Caco-2 (cell line): ENCODE results near the gene AK5. TPM values are rescaled to one million over a fixed set of nuclear protein-coding genes. Genes with fewer than 3 reads are reported as not detected.

Source experiments
- BruUV-seq: library from RNA; stranded (reverse); fragments of 400-500 nt; replicated peaks from 2 replicates; lab custom pipeline; 2021; lab: Mats Ljungman, UMichigan
- CTCF ChIA-PET: fragments of 300-600 bp; sonication (Branson Sonifier 250); formaldehyde crosslinking; loops from one replicate; lab custom pipeline; 2022; ENCODE audit warnings: antibody characterized with exemption; lab: Charles Lee
- POLR2A ChIA-PET: fragments of 300-600 bp; sonication (Branson Sonifier 250); formaldehyde crosslinking; loops from one replicate; lab custom pipeline; 2022; ENCODE audit warnings: antibody characterized with exemption; lab: Charles Lee
- DNase-seq, 2 experiments: peaks; one replicate each; pipeline versions ENCODE4 v3.0.0 to v3.0.0-alpha.2; 2020 to 2022
- H3K27me3 ChIP-seq: replicated peaks from 2 replicates; pipeline ENCODE4 v1.6.0; 2011; ENCODE audit warnings: low read length; ENCODE audit not compliant: control insufficient read depth, insufficient read depth
- H3K36me3 ChIP-seq: 2 replicates; pipeline ENCODE4 v1.5.1; 2011; ENCODE audit warnings: low read length; ENCODE audit not compliant: control insufficient read depth, insufficient read depth
- H3K4me1 ChIP-seq: fragments of 250-450 bp; sonication (Bioruptor Pico); 2 replicates; pipeline ENCODE4 v1.5.1; 2020; ENCODE audit warnings: mild to moderate bottlenecking
- H3K4me3 ChIP-seq: 2 replicates; pipeline ENCODE4 v1.5.1; 2011; ENCODE audit warnings: low read depth, mild to moderate bottlenecking, control low read depth, low read length
- H3K9me3 ChIP-seq: fragments of 250-450 bp; sonication (Bioruptor Pico); 2 replicates; pipeline ENCODE4 v1.5.1; 2020; ENCODE audit warnings: mild to moderate bottlenecking, moderate library complexity
- H3K27ac Mint-ChIP-seq: one replicate; pipeline ENCODE4 v1.8.0; 2022; ENCODE audit warnings: mixed read lengths; ENCODE audit not compliant: unreplicated experiment
- H3K27me3 Mint-ChIP-seq: one replicate; pipeline ENCODE4 v1.8.0; 2022; ENCODE audit warnings: mixed read lengths; ENCODE audit not compliant: insufficient read depth, unreplicated experiment
- H3K36me3 Mint-ChIP-seq: one replicate; pipeline ENCODE4 v1.8.0; 2022; ENCODE audit warnings: mild to moderate bottlenecking, mixed read lengths; ENCODE audit not compliant: insufficient read depth, unreplicated experiment
- H3K4me1 Mint-ChIP-seq: one replicate; pipeline ENCODE4 v1.8.0; 2022; ENCODE audit warnings: low read depth, mixed read lengths; ENCODE audit not compliant: unreplicated experiment
- H3K4me3 Mint-ChIP-seq: one replicate; pipeline ENCODE4 v1.8.0; 2022; ENCODE audit warnings: mild to moderate bottlenecking, moderate library complexity, mixed read lengths; ENCODE audit not compliant: unreplicated experiment
- H3K9me3 Mint-ChIP-seq: one replicate; pipeline ENCODE4 v1.8.0; 2022; ENCODE audit warnings: mixed read lengths; ENCODE audit not compliant: unreplicated experiment
- CTCF ChIP-seq, 2 experiments: fragments of 200-600 bp in 1 of 2; IDR thresholded peaks; 1 replicate in 1 of 2; 2 replicates in 1 of 2; pipeline versions ENCODE4 v1.5.1 to v1.8.0; 2011 to 2022; ENCODE audit warnings: antibody characterized with exemption in 1 of 2, control low read depth in 1 of 2, inconsistent platforms in 1 of 2, low read depth in 1 of 2, low read length in 1 of 2, mild to moderate bottlenecking in 1 of 2, moderate library complexity in 1 of 2; ENCODE audit not compliant: insufficient read depth in 1 of 2, severe bottlenecking in 1 of 2, unreplicated experiment in 1 of 2
- intact Hi-C: fragments of 100-400 bp; cut with micrococcal nuclease; formaldehyde crosslinking; loops from one replicate; pipeline ENCODE4 v1.10.0; 2022; ENCODE audit not compliant: unreplicated experiment
- total RNA-seq: library from RNA; stranded (reverse); gene quantifications from 2 replicates; pipeline ENCODE4 v1.2.3, GENCODE V29; 2022

Gene AK5
- total RNA-seq, 1 experiment from 2014 or later = not detected

GRCh38 chr1:77263708-77264107 is 18.1 kb upstream of the AK5 start:
- Mint-ChIP-seq H3K36me3 (no peaks in the 10 kb centered on the region), H3K4me3 (no peak overlapping the region), H3K27ac (no peak overlapping the region), H3K9me3 (peaks cover 9% of the 10 kb centered on the region), H3K27me3 (peaks cover 9% of the 10 kb centered on the region), H3K4me1 (peaks cover 7% of the 10 kb centered on the region)
- Histone ChIP-seq H3K27me3 (no peaks in the 10 kb centered on the region), H3K4me1 (no peaks in the 10 kb centered on the region), H3K4me3 (no peak overlapping the region), H3K9me3 (no peaks in the 10 kb centered on the region), H3K36me3 (no peaks in the 10 kb centered on the region)
- intact Hi-C loops = no loop called here
- no peak for TF ChIP-seq CTCF (IDR thresholded peaks at IDR 0.05; ENCODE audit: insufficient read depth in 1 of 2, low read depth in 1 of 2, low read length in 1 of 2, severe bottlenecking in 1 of 2, unreplicated experiment in 1 of 2)
- CTCF ChIA-PET = no interaction called here
- no peak for DNase-seq
- BruUV-seq = no TSS peak
- POLR2A ChIA-PET = no interaction called here

DNA sequence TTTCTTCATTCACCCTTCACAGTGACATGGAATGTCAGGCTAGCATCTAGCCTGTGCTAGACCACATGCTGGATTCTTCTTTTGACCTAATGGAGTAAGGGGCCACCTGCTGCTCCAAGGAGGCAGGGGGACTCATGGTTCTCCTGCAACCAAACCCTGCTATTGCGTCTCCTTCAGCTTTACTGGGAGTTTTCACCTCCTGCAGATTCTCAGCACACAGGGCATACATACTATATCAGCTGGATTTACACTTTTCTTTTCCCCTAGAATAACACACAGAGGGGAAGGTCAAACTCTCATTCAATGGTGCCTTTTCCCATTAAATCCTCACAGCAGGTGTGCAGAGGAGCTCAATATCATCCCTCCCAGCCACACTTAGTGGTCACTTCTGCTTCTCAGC is 16.6 kb upstream of the AK5 start:
- no peak for DNase-seq
- no peaks in the 10 kb centered on the region for H3K9me3 ChIP-seq
- H3K27me3 Mint-ChIP-seq = peaks cover 5% of the 10 kb centered on the region
- ChIA-PET POLR2A (no interaction called here), CTCF (no interaction called here)
- H3K4me3 ChIP-seq = no peak overlapping the region
- H3K4me1 ChIP-seq = no peaks in the 10 kb centered on the region
- no peak for TF ChIP-seq CTCF (IDR thresholded peaks at IDR 0.05; ENCODE audit: insufficient read depth in 1 of 2, low read depth in 1 of 2, low read length in 1 of 2, severe bottlenecking in 1 of 2, unreplicated experiment in 1 of 2)
- H3K4me1 Mint-ChIP-seq = peaks cover 7% of the 10 kb centered on the region
- intact Hi-C loops = no loop called here
- no peaks in the 10 kb centered on the region for H3K27me3 ChIP-seq
- no peak overlapping the region for H3K27ac Mint-ChIP-seq
- peaks cover 9% of the 10 kb centered on the region for H3K9me3 Mint-ChIP-seq
- BruUV-seq = no TSS peak
- no peaks in the 10 kb centered on the region for H3K36me3 Mint-ChIP-seq
- no peaks in the 10 kb centered on the region for H3K36me3 ChIP-seq
- H3K4me3 Mint-ChIP-seq = no peak overlapping the region

DNA sequence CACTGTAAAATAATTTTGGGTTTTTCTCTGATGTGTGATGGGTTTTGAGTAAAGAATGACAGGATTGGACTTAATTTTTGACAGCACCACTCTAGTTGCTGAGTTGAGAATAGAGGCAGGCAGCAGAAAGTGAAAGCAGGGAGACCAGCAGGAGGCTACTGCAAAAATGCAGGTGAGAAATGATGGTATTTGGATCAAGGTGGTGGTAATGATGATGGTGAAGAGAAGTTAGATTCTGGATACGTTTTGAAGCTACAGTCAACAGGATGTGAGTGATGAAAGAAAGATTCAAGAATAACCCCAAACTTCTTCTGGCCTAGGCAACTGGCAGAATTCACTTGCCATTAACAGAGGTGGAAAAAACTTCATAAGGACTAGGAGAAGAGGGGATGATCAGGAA is 14.8 kb upstream of the AK5 start:
- Histone ChIP-seq H3K36me3 (no peaks in the 10 kb centered on the region), H3K9me3 (no peaks in the 10 kb centered on the region), H3K4me1 (no peaks in the 10 kb centered on the region), H3K27me3 (no peaks in the 10 kb centered on the region), H3K4me3 (no peak overlapping the region)
- no TSS peak for BruUV-seq
- H3K4me3 Mint-ChIP-seq = no peak overlapping the region
- H3K9me3 Mint-ChIP-seq = peaks cover 9% of the 10 kb centered on the region
- H3K27me3 Mint-ChIP-seq = peaks cover 5% of the 10 kb centered on the region
- intact Hi-C loops = no loop called here
- no peak overlapping the region for H3K27ac Mint-ChIP-seq
- DNase-seq = no peak
- POLR2A ChIA-PET = no interaction called here
- H3K4me1 Mint-ChIP-seq = peaks cover 7% of the 10 kb centered on the region
- CTCF ChIA-PET = no interaction called here
- no peak for TF ChIP-seq CTCF (IDR thresholded peaks at IDR 0.05; ENCODE audit: insufficient read depth in 1 of 2, low read depth in 1 of 2, low read length in 1 of 2, severe bottlenecking in 1 of 2, unreplicated experiment in 1 of 2)
- no peaks in the 10 kb centered on the region for H3K36me3 Mint-ChIP-seq
